ENCODE measurements around the gene SPATS1.
"Not testable (repeated sequence)": the region's sequence is repeated elsewhere in the genome, so short reads cannot be mapped to it uniquely, and the experiment has no call there.

- TF ChIP-seq, protein P1, sequence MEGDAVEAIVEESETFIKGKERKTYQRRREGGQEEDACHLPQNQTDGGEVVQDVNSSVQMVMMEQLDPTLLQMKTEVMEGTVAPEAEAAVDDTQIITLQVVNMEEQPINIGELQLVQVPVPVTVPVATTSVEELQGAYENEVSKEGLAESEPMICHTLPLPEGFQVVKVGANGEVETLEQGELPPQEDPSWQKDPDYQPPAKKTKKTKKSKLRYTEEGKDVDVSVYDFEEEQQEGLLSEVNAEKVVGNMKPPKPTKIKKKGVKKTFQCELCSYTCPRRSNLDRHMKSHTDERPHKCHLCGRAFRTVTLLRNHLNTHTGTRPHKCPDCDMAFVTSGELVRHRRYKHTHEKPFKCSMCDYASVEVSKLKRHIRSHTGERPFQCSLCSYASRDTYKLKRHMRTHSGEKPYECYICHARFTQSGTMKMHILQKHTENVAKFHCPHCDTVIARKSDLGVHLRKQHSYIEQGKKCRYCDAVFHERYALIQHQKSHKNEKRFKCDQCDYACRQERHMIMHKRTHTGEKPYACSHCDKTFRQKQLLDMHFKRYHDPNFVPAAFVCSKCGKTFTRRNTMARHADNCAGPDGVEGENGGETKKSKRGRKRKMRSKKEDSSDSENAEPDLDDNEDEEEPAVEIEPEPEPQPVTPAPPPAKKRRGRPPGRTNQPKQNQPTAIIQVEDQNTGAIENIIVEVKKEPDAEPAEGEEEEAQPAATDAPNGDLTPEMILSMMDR (IDR thresholded peaks at IDR 0.05; ENCODE audit: borderline replicate concordance, extremely low read depth, low read length, poor library complexity, severe bottlenecking): not testable (repeated sequence)
- TF ChIP-seq EZH2 (IDR thresholded peaks at IDR 0.05; ENCODE audit: borderline replicate concordance, low read depth, low read length, severe bottlenecking): not testable (repeated sequence)
Measured at GRCh38 chr6:44314657-44315056, 27.8 kb upstream of the SPATS1 start.

Data from DND-41 (cell line).